ENCODE data around the gene SPATA13. TPM values are rescaled to one million over a fixed set of nuclear protein-coding genes. Genes with fewer than 3 reads are reported as not detected.

Gene SPATA13
- total and polyA plus RNA-seq, 7 experiments from 2014 or later, result 62.2 to 104 (median 96.2) TPM

DNA sequence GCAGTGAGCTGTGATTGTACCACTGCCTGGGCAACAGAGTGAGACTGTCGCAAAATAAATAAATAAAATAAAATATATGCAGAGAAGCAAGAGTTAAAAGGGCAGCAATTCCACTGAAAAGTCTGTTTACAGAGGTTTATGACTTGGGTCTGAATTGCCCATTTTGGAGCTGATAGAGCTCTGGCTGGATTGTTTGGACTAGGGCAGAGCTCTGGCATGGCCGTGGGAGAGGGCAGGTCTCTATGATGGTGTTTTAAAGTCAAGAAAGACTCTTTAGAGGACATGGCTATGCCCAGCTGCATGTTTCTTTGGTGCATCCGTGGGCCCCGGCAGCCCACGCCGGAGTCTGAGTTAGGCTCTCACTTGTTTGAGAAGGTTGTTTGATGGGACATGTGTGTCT, 84.3 kb downstream of the SPATA13 start:
- no peaks in the 10 kb centered on the region for H3K9me3 ChIP-seq (ENCODE audit: control insufficient read depth in 2 of 3, low read length in 3 of 3)
- Mint-ChIP-seq H3K9me3 (no peaks in the 10 kb centered on the region), H3K36me3 (peaks cover 0 to under 1% (median 0%) of the 10 kb centered on the region in 5 donors), H3K4me3 (no peak overlapping the region), H3K4me1 (peaks cover 6 to 30% (median 25%) of the 10 kb centered on the region in 7 donors), H3K27ac (no peak overlapping the region), H3K27me3 (no peaks in the 10 kb centered on the region)
- no peaks in the 10 kb centered on the region for H3K36me3 ChIP-seq (ENCODE audit: control insufficient read depth in 2 of 3, insufficient read depth in 3 of 3, low read length in 3 of 3)
- intact Hi-C loops (cut with micrococcal nuclease), result no loop called here
- ChIA-PET POLR2A (interaction anchor here (0.5 to 1.0 kb wide), 3 partner anchors 15 to 60 kb away, joined by 3 to 5 read pairs (median 4); no protein-coding TSS in a partner anchor), CTCF (no interaction called here)
- H3K27me3 ChIP-seq (ENCODE audit: control insufficient read depth in 2 of 2, insufficient read depth in 2 of 2, low read length in 2 of 2), result no peaks in the 10 kb centered on the region
- H3K4me1 ChIP-seq (ENCODE audit: control insufficient read depth in 2 of 2, insufficient read depth in 2 of 2, low read length in 2 of 2), result peaks cover 7 to 8% of the 10 kb centered on the region in 2 donors
- no peak overlapping the region for H3K27ac ChIP-seq (ENCODE audit: low read depth, low read length)
- no peak for ATAC-seq
- H3K4me3 ChIP-seq (ENCODE audit: low read length), result no peak overlapping the region
- no peak for DNase-seq

DNA sequence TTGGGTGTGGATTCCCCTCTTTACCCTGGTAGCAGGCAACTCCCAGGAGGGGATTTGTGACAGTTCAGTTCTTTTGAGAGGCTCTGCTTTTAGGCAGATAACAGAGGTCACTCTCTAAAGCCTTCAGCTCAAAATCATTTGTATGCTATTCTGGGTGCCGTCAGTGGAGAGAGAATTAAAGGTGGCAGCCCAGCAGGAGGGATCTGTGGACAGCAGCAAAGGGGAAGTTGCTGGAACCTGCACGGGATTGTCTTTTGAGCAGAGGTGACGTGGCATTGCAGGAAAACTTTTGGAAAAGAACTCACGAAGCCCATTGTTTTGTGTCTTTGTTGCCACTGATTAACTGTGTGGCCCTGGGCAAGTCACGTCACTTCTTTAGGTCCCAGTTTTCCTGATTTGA, 86.5 kb downstream of the SPATA13 start:
- Histone ChIP-seq H3K27ac (ENCODE audit: low read depth, low read length) (no peak overlapping the region), H3K4me1 (ENCODE audit: control insufficient read depth in 2 of 2, insufficient read depth in 2 of 2, low read length in 2 of 2) (peaks cover 21 to 22% of the 10 kb centered on the region in 2 donors), H3K9me3 (ENCODE audit: control insufficient read depth in 2 of 3, low read length in 3 of 3) (no peaks in the 10 kb centered on the region), H3K27me3 (ENCODE audit: control insufficient read depth in 2 of 2, insufficient read depth in 2 of 2, low read length in 2 of 2) (no peaks in the 10 kb centered on the region), H3K4me3 (ENCODE audit: low read length) (no peak overlapping the region), H3K36me3 (ENCODE audit: control insufficient read depth in 2 of 3, insufficient read depth in 3 of 3, low read length in 3 of 3) (peaks cover 0 to 3% (median 0%) of the 10 kb centered on the region in 3 experiments)
- ChIA-PET CTCF (interaction anchor here (0.9 kb wide), 1 partner anchor 19 kb away, joined by 4 read pairs; no protein-coding TSS in a partner anchor), POLR2A (interaction anchor here (20.5 kb wide), 1 partner anchor 23 kb away, joined by 637 read pairs; no protein-coding TSS in a partner anchor)
- Mint-ChIP-seq H3K27me3 (no peaks in the 10 kb centered on the region), H3K36me3 (peaks cover 0 to 2% (median 0%) of the 10 kb centered on the region in 5 donors), H3K4me3 (peak overlapping the region in 2 of 10 donors; percentile 18 to 45), H3K9me3 (no peaks in the 10 kb centered on the region), H3K27ac (peak overlapping the region in 7 of 9 donors; percentile 26 to 82 (median 68)), H3K4me1 (peaks cover 16 to 48% (median 42%) of the 10 kb centered on the region in 7 donors)
- ATAC-seq (no peak), DNase-seq (no peak)
- intact Hi-C loops (cut with micrococcal nuclease), result no loop called here

DNA sequence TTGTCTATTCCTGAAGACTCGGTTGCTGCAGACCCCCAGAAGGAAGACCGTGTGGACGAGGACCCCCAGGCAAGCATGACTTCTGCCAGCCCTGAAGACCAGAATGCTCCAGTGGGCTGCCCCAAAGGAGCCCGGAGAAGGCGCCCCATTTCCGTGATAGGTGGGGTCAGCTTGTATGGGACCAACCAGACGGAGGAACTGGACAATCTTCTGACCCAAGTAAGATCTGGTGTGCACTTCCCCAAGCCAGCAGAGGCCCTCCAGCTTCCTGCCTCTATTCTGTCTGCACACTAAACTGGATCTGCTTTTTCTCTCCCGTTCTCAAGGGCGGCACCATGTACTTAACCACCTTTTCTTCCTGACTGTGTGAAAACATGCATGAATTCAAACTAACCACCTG, 89.1 kb downstream of the SPATA13 start:
- no peaks in the 10 kb centered on the region for H3K27me3 ChIP-seq (ENCODE audit: control insufficient read depth in 2 of 2, insufficient read depth in 2 of 2, low read length in 2 of 2)
- H3K27ac Mint-ChIP-seq, result peak overlapping the region; percentile 62 to 99 (median 96)
- DNase-seq (no peak), ATAC-seq (no peak)
- ChIA-PET CTCF (interaction anchor here (1.2 to 7.6 kb wide), 4 partner anchors 19 to 26 kb away, joined by 3 to 62 read pairs (median 3); no protein-coding TSS in a partner anchor), POLR2A (interaction anchor here (1.6 to 20.5 kb wide), 2 partner anchors 12 to 20 kb away, joined by 4 to 637 read pairs; no protein-coding TSS in a partner anchor)
- H3K4me1 Mint-ChIP-seq, result peaks cover 32 to 73% (median 67%) of the 10 kb centered on the region in 7 donors
- H3K9me3 Mint-ChIP-seq, result no peaks in the 10 kb centered on the region
- H3K9me3 ChIP-seq (ENCODE audit: control insufficient read depth in 2 of 3, low read length in 3 of 3), result no peaks in the 10 kb centered on the region
- no peaks in the 10 kb centered on the region for H3K27me3 Mint-ChIP-seq
- peaks cover 35 to 42% of the 10 kb centered on the region in 2 donors for H3K4me1 ChIP-seq (ENCODE audit: control insufficient read depth in 2 of 2, insufficient read depth in 2 of 2, low read length in 2 of 2)
- intact Hi-C loops (cut with micrococcal nuclease), result loop anchor here (2.0 to 10.0 kb wide), 5 partner anchors 21 to 2005 kb away; partner anchors contain the start of genes CDK8 (in 1 of the 2) and MTMR6 (in 1 of the 2)
- peaks cover 0 to 3% (median 0%) of the 10 kb centered on the region in 3 experiments for H3K36me3 ChIP-seq (ENCODE audit: control insufficient read depth in 2 of 3, insufficient read depth in 3 of 3, low read length in 3 of 3)
- H3K27ac ChIP-seq (ENCODE audit: low read depth, low read length), result peak overlapping the region; percentile 90
- H3K36me3 Mint-ChIP-seq, result peaks cover 0 to 20% (median 8%) of the 10 kb centered on the region in 5 donors
- no peak overlapping the region for H3K4me3 ChIP-seq (ENCODE audit: low read length)
- peak overlapping the region in 9 of 10 donors; percentile 36 to 96 (median 87) for H3K4me3 Mint-ChIP-seq

DNA sequence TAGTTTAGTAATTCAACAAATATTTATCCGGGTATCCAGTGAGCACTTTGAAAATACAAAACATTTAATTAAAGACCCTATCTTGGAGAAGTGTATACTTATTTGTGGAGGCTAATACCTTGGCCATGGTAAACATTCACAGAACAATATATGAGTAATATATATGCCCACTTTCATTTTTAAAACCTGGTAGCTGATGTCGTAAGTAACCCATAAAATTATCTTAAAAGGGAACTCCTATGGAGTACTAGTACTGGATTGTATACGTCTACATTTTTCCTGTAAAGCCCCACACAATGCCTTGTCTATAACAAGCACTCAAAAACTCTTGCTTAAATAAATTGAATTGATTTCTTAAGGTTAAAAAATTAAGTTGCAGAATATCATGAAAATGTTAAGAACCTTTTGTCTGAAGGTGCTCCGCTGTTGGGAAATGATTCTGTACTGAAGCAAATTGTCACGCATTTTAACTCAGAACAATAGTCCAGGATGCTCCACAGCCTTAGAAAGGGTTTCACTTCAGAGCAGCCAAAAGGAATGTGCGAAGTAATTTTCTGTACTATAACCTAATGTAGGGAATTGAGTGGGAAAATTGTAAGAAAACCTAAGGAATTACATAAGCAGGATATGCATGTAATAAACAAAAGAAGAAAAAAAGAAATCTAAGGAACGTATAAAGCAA, 90.0 kb downstream of the SPATA13 start:
- ATAC-seq, result no peak
- intact Hi-C loops (cut with micrococcal nuclease), result loop anchor here (1.0 to 10.0 kb wide), 12 partner anchors 15 to 2004 kb away; partner anchors contain the start of genes SPATA13 (in 2 of the 2), CDK8 (in 1 of the 2), MTMR6 (in 1 of the 2) and PARP4 (in 1 of the 2)
- Mint-ChIP-seq H3K27me3 (no peaks in the 10 kb centered on the region), H3K4me3 (peak overlapping the region; percentile 86 to 96 (median 92)), H3K4me1 (peaks cover 36 to 82% (median 76%) of the 10 kb centered on the region in 7 donors), H3K36me3 (peaks cover 0 to 28% (median 10%) of the 10 kb centered on the region in 5 donors), H3K27ac (peak overlapping the region; percentile 86 to 99 (median 96)), H3K9me3 (no peaks in the 10 kb centered on the region)
- Histone ChIP-seq H3K4me1 (ENCODE audit: control insufficient read depth in 2 of 2, insufficient read depth in 2 of 2, low read length in 2 of 2) (peaks cover 44 to 51% of the 10 kb centered on the region in 2 donors), H3K27ac (ENCODE audit: low read depth, low read length) (peak overlapping the region; percentile 90), H3K4me3 (ENCODE audit: low read length) (peak overlapping the region; percentile 82), H3K9me3 (ENCODE audit: control insufficient read depth in 2 of 3, low read length in 3 of 3) (no peaks in the 10 kb centered on the region), H3K36me3 (ENCODE audit: control insufficient read depth in 2 of 3, insufficient read depth in 3 of 3, low read length in 3 of 3) (peaks cover 0 to 3% (median 0%) of the 10 kb centered on the region in 3 experiments), H3K27me3 (ENCODE audit: control insufficient read depth in 2 of 2, insufficient read depth in 2 of 2, low read length in 2 of 2) (no peaks in the 10 kb centered on the region)
- ChIA-PET POLR2A (interaction anchor here (1.1 to 20.5 kb wide), 7 partner anchors 10 to 30 kb away, joined by 3 to 637 read pairs (median 6); no protein-coding TSS in a partner anchor), CTCF (interaction anchor here (0.6 to 7.6 kb wide), 10 partner anchors 14 to 251 kb away, joined by 3 to 62 read pairs (median 3); no protein-coding TSS in a partner anchor)
- DNase-seq, result no peak

DNA sequence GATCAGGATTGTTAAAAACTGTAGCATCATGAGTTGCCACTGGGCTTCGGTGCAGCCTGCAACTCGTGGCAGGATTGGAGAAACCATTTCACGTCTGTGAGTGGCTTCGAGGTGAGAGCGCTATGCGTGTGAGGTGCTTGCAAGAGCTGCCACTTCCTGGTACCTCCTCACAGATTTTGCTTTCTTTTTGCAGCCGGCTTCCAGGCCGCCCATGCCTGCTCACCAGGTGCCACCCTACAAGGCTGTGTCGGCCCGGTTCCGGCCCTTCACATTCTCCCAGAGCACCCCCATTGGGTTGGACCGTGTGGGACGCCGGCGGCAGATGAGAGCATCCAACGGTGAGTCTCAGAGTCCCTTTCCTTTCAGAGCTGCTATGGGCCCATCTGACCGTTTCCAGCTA, 91.0 kb downstream of the SPATA13 start:
- Histone ChIP-seq H3K4me1 (ENCODE audit: control insufficient read depth in 2 of 2, insufficient read depth in 2 of 2, low read length in 2 of 2) (peaks cover 48 to 58% of the 10 kb centered on the region in 2 donors), H3K27ac (ENCODE audit: low read depth, low read length) (peak overlapping the region; percentile 90), H3K4me3 (ENCODE audit: low read length) (peak overlapping the region; percentile 82), H3K36me3 (ENCODE audit: control insufficient read depth in 2 of 3, insufficient read depth in 3 of 3, low read length in 3 of 3) (peaks cover 0 to 5% (median 0%) of the 10 kb centered on the region in 3 experiments), H3K27me3 (ENCODE audit: control insufficient read depth in 2 of 2, insufficient read depth in 2 of 2, low read length in 2 of 2) (no peaks in the 10 kb centered on the region), H3K9me3 (ENCODE audit: control insufficient read depth in 2 of 3, low read length in 3 of 3) (no peaks in the 10 kb centered on the region)
- ChIA-PET POLR2A (interaction anchor here (0.6 to 20.5 kb wide), 9 partner anchors 9 to 48 kb away, joined by 3 to 637 read pairs (median 4); no protein-coding TSS in a partner anchor), CTCF (interaction anchor here (0.6 to 7.6 kb wide), 9 partner anchors 10 to 43 kb away, joined by 3 to 62 read pairs (median 4); no protein-coding TSS in a partner anchor)
- peaks cover 0 to 32% (median 18%) of the 10 kb centered on the region in 5 donors for H3K36me3 Mint-ChIP-seq
- intact Hi-C loops (cut with micrococcal nuclease), result loop anchor here (1.0 to 10.0 kb wide), 12 partner anchors 14 to 2003 kb away; partner anchors contain the start of genes SPATA13 (in 2 of the 2), CDK8 (in 1 of the 2), MTMR6 (in 1 of the 2) and PARP4 (in 1 of the 2)
- peaks cover 41 to 89% (median 82%) of the 10 kb centered on the region in 7 donors for H3K4me1 Mint-ChIP-seq
- DNase-seq, result peak; percentile 49 to 93 (median 90)
- ATAC-seq, result peak; percentile 90
- peak overlapping the region; percentile 86 to 96 (median 92) for H3K4me3 Mint-ChIP-seq
- H3K27ac Mint-ChIP-seq, result peak overlapping the region; percentile 86 to 99 (median 96)
- H3K9me3 Mint-ChIP-seq, result peaks cover 0 to under 1% (median 0%) of the 10 kb centered on the region in 11 donors
- no peaks in the 10 kb centered on the region for H3K27me3 Mint-ChIP-seq

DNA sequence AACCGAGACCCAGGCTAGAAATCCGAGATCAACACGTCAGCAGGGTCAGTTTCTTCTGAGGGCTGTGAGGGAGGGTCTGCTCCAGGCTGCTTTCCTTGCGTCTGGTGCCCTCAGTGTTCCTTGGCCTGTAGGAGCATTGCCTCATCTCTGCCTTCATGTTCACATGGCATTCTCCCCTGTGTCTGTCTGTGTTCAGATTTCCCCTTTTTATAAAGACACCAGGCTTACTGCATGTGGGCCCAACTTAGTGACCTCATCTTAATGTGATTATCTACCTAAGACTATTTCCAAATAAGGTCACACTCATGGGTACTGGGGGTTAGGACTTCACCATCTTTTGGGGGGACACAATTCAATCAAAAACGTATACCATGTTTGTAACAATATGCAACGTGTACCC, 91.6 kb downstream of the SPATA13 start:
- Mint-ChIP-seq H3K36me3 (peaks cover 3 to 37% (median 24%) of the 10 kb centered on the region in 5 donors), H3K4me3 (peak overlapping the region; percentile 86 to 96 (median 92)), H3K4me1 (peaks cover 41 to 90% (median 85%) of the 10 kb centered on the region in 7 donors), H3K27ac (peak overlapping the region; percentile 86 to 99 (median 96)), H3K9me3 (peaks cover 0 to 3% (median 0%) of the 10 kb centered on the region in 11 donors), H3K27me3 (no peaks in the 10 kb centered on the region)
- no peak for ATAC-seq
- intact Hi-C loops (cut with micrococcal nuclease), result loop anchor here (5.0 to 10.0 kb wide), 4 partner anchors 35 to 2003 kb away; partner anchors contain the start of genes CDK8 (in 1 of the 2) and MTMR6 (in 1 of the 2)
- peak overlapping the region; percentile 90 for H3K27ac ChIP-seq (ENCODE audit: low read depth, low read length)
- no peaks in the 10 kb centered on the region for H3K27me3 ChIP-seq (ENCODE audit: control insufficient read depth in 2 of 2, insufficient read depth in 2 of 2, low read length in 2 of 2)
- POLR2A ChIA-PET, result interaction anchor here (0.7 to 20.5 kb wide), 5 partner anchors 9 to 41 kb away, joined by 4 to 637 read pairs (median 8); no protein-coding TSS in a partner anchor
- peaks cover 0 to 8% (median 0%) of the 10 kb centered on the region in 3 experiments for H3K36me3 ChIP-seq (ENCODE audit: control insufficient read depth in 2 of 3, insufficient read depth in 3 of 3, low read length in 3 of 3)
- H3K4me3 ChIP-seq (ENCODE audit: low read length), result peak overlapping the region; percentile 82
- no peaks in the 10 kb centered on the region for H3K9me3 ChIP-seq (ENCODE audit: control insufficient read depth in 2 of 3, low read length in 3 of 3)
- CTCF ChIA-PET, result interaction anchor here (0.6 to 7.6 kb wide), 3 partner anchors 10 to 19 kb away, joined by 4 to 62 read pairs (median 6); no protein-coding TSS in a partner anchor
- peaks cover 54 to 64% of the 10 kb centered on the region in 2 donors for H3K4me1 ChIP-seq (ENCODE audit: control insufficient read depth in 2 of 2, insufficient read depth in 2 of 2, low read length in 2 of 2)
- DNase-seq, result peak in 1 of 9 donors; percentile 62

All from naive thymus-derived CD4-positive, alpha-beta T cell (primary cell).